ENCODE measurements around the gene NT5C3B.

DNA sequence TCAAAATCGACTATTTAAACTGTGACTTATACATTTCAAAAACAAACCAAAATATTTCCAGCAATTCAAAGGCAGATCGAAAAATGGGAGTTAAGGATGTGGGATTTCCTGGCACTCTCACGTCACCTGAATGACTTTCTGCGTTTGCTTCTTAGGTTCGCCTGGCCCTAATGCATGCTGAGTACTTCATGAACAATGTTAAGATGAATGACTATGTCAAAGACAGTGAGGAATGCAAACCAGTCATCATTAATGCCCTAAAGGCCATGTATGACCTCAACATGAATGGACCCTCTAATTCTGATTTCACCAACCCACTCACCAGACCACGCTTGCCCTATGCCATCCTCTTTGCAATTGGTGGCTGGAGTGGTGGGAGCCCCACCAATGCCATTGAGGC, 8.9 kb upstream of the NT5C3B start:
- TF ChIP-seq POLR2A (IDR thresholded peaks at IDR 0.05; ENCODE audit: low read depth, low read length) (no peak), POLR2AphosphoS5 (IDR thresholded peaks at IDR 0.05; ENCODE audit: low read depth, low read length) (no peak)
